ENCODE results near the gene DIAPH1.

DIAPH1 gene

GRCh38 chr5:141547488-141547887 is 71.3 kb downstream of the DIAPH1 start:
- no peaks in the 10 kb centered on the region for H3K27me3 ChIP-seq (ENCODE audit: control insufficient read depth, insufficient read depth, low read length)
- H3K36me3 ChIP-seq (ENCODE audit: insufficient read depth, low read length) = peaks cover 17% of the 10 kb centered on the region
- H3K4me2 ChIP-seq (ENCODE audit: low read length) = no peak overlapping the region
- H3K4me1 ChIP-seq (ENCODE audit: control insufficient read depth, insufficient read depth, low read length) = no peaks in the 10 kb centered on the region
- H3K4me3 ChIP-seq (ENCODE audit: low read length) = no peak overlapping the region
- peaks cover 4% of the 10 kb centered on the region for H3K9me3 ChIP-seq (replicated peaks; ENCODE audit: low read length)
- H3K9ac ChIP-seq (ENCODE audit: low read depth, low read length) = no peak overlapping the region

DNA sequence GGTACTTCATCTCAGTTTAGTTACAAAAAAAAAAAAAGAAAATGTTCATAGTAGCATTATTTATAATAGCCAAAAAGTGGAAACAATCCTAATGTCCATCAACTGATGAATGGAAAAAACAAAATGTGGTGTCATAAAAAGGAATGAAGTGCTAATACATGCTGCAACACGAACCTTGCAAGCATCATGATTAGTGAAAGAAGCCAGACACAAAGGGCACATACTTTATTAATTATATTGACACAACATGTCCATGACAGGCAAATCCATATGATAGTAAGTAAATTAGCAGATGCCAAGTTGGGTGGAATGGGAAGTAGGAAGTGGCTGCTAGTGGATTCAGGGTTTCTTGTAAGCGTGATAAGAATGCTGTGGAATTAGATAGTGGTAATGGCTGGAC is 75.7 kb downstream of the DIAPH1 start:
- H3K4me1 ChIP-seq (ENCODE audit: control insufficient read depth, insufficient read depth, low read length) = no peaks in the 10 kb centered on the region
- no peak overlapping the region for H3K4me2 ChIP-seq (ENCODE audit: low read length)
- peaks cover 4% of the 10 kb centered on the region for H3K9me3 ChIP-seq (replicated peaks; ENCODE audit: low read length)
- peaks cover 13% of the 10 kb centered on the region for H3K36me3 ChIP-seq (ENCODE audit: insufficient read depth, low read length)
- H3K4me3 ChIP-seq (ENCODE audit: low read length) = no peak overlapping the region
- H3K9ac ChIP-seq (ENCODE audit: low read depth, low read length) = no peak overlapping the region
- no peaks in the 10 kb centered on the region for H3K27me3 ChIP-seq (ENCODE audit: control insufficient read depth, insufficient read depth, low read length)

- Histone ChIP-seq H3K4me2 (ENCODE audit: low read length) (no peak overlapping the region), H3K9me3 (replicated peaks; ENCODE audit: low read length) (no peaks in the 10 kb centered on the region), H3K4me3 (ENCODE audit: low read length) (no peak overlapping the region), H3K27me3 (ENCODE audit: control insufficient read depth, insufficient read depth, low read length) (no peaks in the 10 kb centered on the region), H3K36me3 (ENCODE audit: insufficient read depth, low read length) (no peaks in the 10 kb centered on the region), H3K9ac (ENCODE audit: low read depth, low read length) (no peak overlapping the region), H3K4me1 (ENCODE audit: control insufficient read depth, insufficient read depth, low read length) (peaks cover 12% of the 10 kb centered on the region)
Measured at GRCh38 chr5:141534492-141535213, 84.1 kb downstream of the DIAPH1 start.

- no peaks in the 10 kb centered on the region for H3K9me3 ChIP-seq (replicated peaks; ENCODE audit: low read length)
- peaks cover 19% of the 10 kb centered on the region for H3K4me1 ChIP-seq (ENCODE audit: control insufficient read depth, insufficient read depth, low read length)
- no peak overlapping the region for H3K9ac ChIP-seq (ENCODE audit: low read depth, low read length)
- H3K27me3 ChIP-seq (ENCODE audit: control insufficient read depth, insufficient read depth, low read length) = no peaks in the 10 kb centered on the region
- no peaks in the 10 kb centered on the region for H3K36me3 ChIP-seq (ENCODE audit: insufficient read depth, low read length)
- H3K4me3 ChIP-seq (ENCODE audit: low read length) = no peak overlapping the region
- H3K4me2 ChIP-seq (ENCODE audit: low read length) = no peak overlapping the region
Measured at GRCh38 chr5:141533897-141534296, 84.9 kb downstream of the DIAPH1 start.

GRCh38 chr5:141532726-141533125 is 86.1 kb downstream of the DIAPH1 start:
- H3K9ac ChIP-seq (ENCODE audit: low read depth, low read length) = no peak overlapping the region
- H3K27me3 ChIP-seq (ENCODE audit: control insufficient read depth, insufficient read depth, low read length) = no peaks in the 10 kb centered on the region
- H3K36me3 ChIP-seq (ENCODE audit: insufficient read depth, low read length) = peaks cover 7% of the 10 kb centered on the region
- H3K9me3 ChIP-seq (replicated peaks; ENCODE audit: low read length) = no peaks in the 10 kb centered on the region
- H3K4me2 ChIP-seq (ENCODE audit: low read length) = no peak overlapping the region
- peaks cover 28% of the 10 kb centered on the region for H3K4me1 ChIP-seq (ENCODE audit: control insufficient read depth, insufficient read depth, low read length)
- no peak overlapping the region for H3K4me3 ChIP-seq (ENCODE audit: low read length)

GRCh38 chr5:141529873-141530272 is 88.9 kb downstream of the DIAPH1 start:
- Histone ChIP-seq H3K9ac (ENCODE audit: low read depth, low read length) (no peak overlapping the region), H3K36me3 (ENCODE audit: insufficient read depth, low read length) (peaks cover 15% of the 10 kb centered on the region), H3K27me3 (ENCODE audit: control insufficient read depth, insufficient read depth, low read length) (no peaks in the 10 kb centered on the region), H3K4me2 (ENCODE audit: low read length) (no peak overlapping the region), H3K4me3 (ENCODE audit: low read length) (no peak overlapping the region), H3K9me3 (replicated peaks; ENCODE audit: low read length) (no peaks in the 10 kb centered on the region), H3K4me1 (ENCODE audit: control insufficient read depth, insufficient read depth, low read length) (peaks cover 40% of the 10 kb centered on the region)

- H3K27me3 ChIP-seq (ENCODE audit: control insufficient read depth, insufficient read depth, low read length) = no peaks in the 10 kb centered on the region
- H3K4me3 ChIP-seq (ENCODE audit: low read length) = no peak overlapping the region
- peak overlapping the region; percentile 47 for H3K9ac ChIP-seq (ENCODE audit: low read depth, low read length)
- H3K4me2 ChIP-seq (ENCODE audit: low read length) = peak overlapping the region; percentile 29
- peaks cover 47% of the 10 kb centered on the region for H3K4me1 ChIP-seq (ENCODE audit: control insufficient read depth, insufficient read depth, low read length)
- peaks cover 15% of the 10 kb centered on the region for H3K36me3 ChIP-seq (ENCODE audit: insufficient read depth, low read length)
- H3K9me3 ChIP-seq (replicated peaks; ENCODE audit: low read length) = no peaks in the 10 kb centered on the region
Measured at GRCh38 chr5:141529002-141529401, 89.8 kb downstream of the DIAPH1 start.

GRCh38 chr5:141528291-141528984 is 90.4 kb downstream of the DIAPH1 start:
- Histone ChIP-seq H3K9me3 (replicated peaks; ENCODE audit: low read length) (no peaks in the 10 kb centered on the region), H3K36me3 (ENCODE audit: insufficient read depth, low read length) (peaks cover 16% of the 10 kb centered on the region), H3K27me3 (ENCODE audit: control insufficient read depth, insufficient read depth, low read length) (no peaks in the 10 kb centered on the region), H3K4me1 (ENCODE audit: control insufficient read depth, insufficient read depth, low read length) (peaks cover 50% of the 10 kb centered on the region), H3K4me2 (ENCODE audit: low read length) (peak overlapping the region; percentile 29), H3K4me3 (ENCODE audit: low read length) (no peak overlapping the region), H3K9ac (ENCODE audit: low read depth, low read length) (peak overlapping the region; percentile 47)

GRCh38 chr5:141527426-141527825 is 91.4 kb downstream of the DIAPH1 start:
- peaks cover 22% of the 10 kb centered on the region for H3K36me3 ChIP-seq (ENCODE audit: insufficient read depth, low read length)
- no peak overlapping the region for H3K4me3 ChIP-seq (ENCODE audit: low read length)
- H3K4me2 ChIP-seq (ENCODE audit: low read length) = no peak overlapping the region
- peaks cover 50% of the 10 kb centered on the region for H3K4me1 ChIP-seq (ENCODE audit: control insufficient read depth, insufficient read depth, low read length)
- H3K9me3 ChIP-seq (replicated peaks; ENCODE audit: low read length) = no peaks in the 10 kb centered on the region
- H3K27me3 ChIP-seq (ENCODE audit: control insufficient read depth, insufficient read depth, low read length) = no peaks in the 10 kb centered on the region
- H3K9ac ChIP-seq (ENCODE audit: low read depth, low read length) = no peak overlapping the region

GRCh38 chr5:141525653-141526052 is 93.1 kb downstream of the DIAPH1 start:
- peak overlapping the region; percentile 39 for H3K4me2 ChIP-seq (ENCODE audit: low read length)
- H3K9ac ChIP-seq (ENCODE audit: low read depth, low read length) = no peak overlapping the region
- H3K4me3 ChIP-seq (ENCODE audit: low read length) = no peak overlapping the region
- H3K36me3 ChIP-seq (ENCODE audit: insufficient read depth, low read length) = peaks cover 22% of the 10 kb centered on the region
- no peaks in the 10 kb centered on the region for H3K27me3 ChIP-seq (ENCODE audit: control insufficient read depth, insufficient read depth, low read length)
- no peaks in the 10 kb centered on the region for H3K9me3 ChIP-seq (replicated peaks; ENCODE audit: low read length)
- peaks cover 65% of the 10 kb centered on the region for H3K4me1 ChIP-seq (ENCODE audit: control insufficient read depth, insufficient read depth, low read length)

- H3K9me3 ChIP-seq (replicated peaks; ENCODE audit: low read length) = no peaks in the 10 kb centered on the region
- no peak overlapping the region for H3K4me3 ChIP-seq (ENCODE audit: low read length)
- peaks cover 22% of the 10 kb centered on the region for H3K36me3 ChIP-seq (ENCODE audit: insufficient read depth, low read length)
- H3K4me2 ChIP-seq (ENCODE audit: low read length) = peak overlapping the region; percentile 39
- H3K4me1 ChIP-seq (ENCODE audit: control insufficient read depth, insufficient read depth, low read length) = peaks cover 72% of the 10 kb centered on the region
- H3K9ac ChIP-seq (ENCODE audit: low read depth, low read length) = peak overlapping the region; percentile 28
- no peaks in the 10 kb centered on the region for H3K27me3 ChIP-seq (ENCODE audit: control insufficient read depth, insufficient read depth, low read length)
Measured at GRCh38 chr5:141524604-141525597, 93.9 kb downstream of the DIAPH1 start.
